NCI-H2107 treated with DMSO at 0.1 percent for 48 hours (cell line): ENCODE results near the gene LRRIQ4.
A peak's percentile ranks its signal among the peaks of the same experiment; 100 is the strongest.

Experiments used
- DNase-seq: peaks from one replicate; lab custom pipeline; 2025; ENCODE audit not compliant: unreplicated experiment; lab: John Stamatoyannopoulos, UW

LRRIQ4 gene

DNA sequence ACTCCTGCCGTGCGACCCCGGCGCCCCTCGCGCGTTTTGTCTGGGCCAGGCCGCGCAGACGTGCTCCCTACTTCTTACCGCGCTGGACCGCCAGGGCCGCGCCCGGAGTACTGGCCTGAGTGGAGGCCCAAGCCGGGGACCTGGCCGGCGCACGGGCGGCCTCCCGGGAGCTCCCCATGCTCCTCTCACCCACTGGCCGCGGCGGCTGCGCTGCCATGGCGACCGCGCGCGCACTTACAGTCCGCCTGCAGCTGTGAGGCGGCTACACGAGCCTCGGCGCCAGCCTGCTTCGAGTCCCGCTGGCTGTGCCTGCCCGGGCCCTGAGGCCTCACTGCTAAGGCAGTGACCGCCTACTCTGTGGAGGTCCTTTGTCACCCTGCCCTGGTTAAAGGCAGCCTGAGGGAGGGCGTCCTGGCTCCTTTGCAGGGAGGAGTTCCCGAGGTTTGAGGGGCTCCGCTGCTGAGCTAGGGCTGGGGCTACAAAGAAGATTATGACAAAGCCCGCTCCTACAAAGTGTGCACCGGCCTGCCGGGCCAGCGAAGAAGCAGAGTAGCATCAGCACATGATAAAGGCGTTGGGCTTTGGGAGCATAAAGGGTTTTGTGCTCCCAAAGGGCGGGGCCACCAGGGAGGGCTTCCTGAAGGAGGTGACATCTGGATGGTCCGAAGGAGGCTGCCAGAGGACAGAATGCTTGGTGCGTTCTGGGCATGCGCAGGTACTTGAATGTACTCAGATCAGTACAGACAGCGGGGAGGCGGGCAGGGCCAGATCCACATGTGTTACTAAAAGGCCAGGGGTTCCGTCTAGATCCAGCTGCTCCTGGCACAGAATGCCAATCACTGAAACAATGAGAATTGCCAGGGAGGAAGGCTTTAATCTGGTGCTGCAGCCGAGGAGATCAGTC lies at the start of gene LRRIQ4, which contains the start of gene LRRC34:
Gene LRRIQ4, plus strand, starts transcription at position 539 of the 904 bp plus-strand sequence. CDS start 9,052 bp downstream, outside the sequence.
Gene LRRC34, minus strand, starts transcription at position 573 of the 904 bp plus-strand sequence. Its CDS starts 356 bp downstream, at position 217.
- peak; percentile 94 for DNase-seq

DNA sequence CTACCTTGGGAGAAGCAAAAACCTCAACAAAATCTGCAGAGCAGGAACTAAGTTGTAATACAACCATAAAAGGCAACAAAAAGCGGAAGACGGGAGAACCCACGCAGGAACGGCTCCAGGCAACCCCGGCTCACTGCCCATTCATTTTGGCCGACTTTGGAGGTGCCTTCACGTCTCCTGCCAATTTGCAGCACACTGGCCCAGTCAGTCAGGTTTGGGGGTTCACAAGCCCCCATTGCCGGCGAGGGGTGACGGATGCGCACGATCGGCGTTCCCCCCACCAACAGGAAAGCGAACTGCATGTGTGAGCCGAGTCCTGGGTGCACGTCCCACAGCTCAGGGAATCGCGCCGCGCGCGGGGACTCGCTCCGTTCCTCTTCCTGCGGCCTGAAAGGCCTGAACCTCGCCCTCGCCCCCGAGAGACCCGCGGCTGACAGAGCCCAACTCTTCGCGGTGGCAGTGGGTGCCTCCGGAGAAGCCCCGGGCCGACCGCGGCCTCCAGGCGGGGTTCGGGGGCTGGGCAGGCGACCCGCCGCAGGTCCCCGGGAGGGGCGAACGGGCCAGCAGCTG lies 48.3 kb upstream of the LRRIQ4 start:
- DNase-seq = peak; percentile 26

DNA sequence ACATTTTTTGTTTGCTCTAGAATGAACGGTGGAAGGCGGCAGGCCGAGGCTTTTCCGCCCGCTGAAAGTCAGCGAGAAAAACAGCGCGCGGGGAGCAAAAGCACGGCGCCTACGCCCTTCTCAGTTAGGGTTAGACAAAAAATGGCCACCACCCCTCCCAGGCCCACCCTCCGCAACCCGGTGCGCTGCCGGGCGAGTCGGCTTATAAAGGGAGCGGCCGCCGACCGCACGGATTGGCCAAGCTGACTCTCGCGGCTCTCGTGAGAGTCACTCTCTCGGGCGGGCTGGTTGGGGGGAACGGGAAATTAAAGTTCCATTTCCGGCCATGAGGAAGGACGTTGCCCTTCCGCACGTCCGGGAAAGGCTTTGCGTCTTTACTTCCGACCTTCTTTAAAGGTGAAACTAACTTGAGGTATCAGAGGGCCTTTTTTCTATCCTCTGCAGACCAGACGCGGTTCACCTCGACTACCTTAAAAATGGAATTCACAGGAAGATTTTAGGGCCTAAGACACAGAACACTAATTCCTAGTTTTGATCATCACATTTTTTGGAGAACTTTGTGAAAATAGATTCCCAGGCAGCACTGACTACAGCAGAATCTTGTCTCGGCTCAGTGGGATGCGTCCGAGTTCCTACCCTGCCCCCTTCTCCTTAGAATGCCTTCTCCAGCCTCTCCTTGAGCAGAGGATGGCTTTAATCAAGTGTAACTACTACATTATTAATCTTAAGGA lies 47.6 kb upstream of the LRRIQ4 start, which contains the start of gene TERC:
Gene TERC, minus strand, starts transcription at position 179 of the 731 bp plus-strand sequence.
- peak; percentile 92 for DNase-seq

DNA sequence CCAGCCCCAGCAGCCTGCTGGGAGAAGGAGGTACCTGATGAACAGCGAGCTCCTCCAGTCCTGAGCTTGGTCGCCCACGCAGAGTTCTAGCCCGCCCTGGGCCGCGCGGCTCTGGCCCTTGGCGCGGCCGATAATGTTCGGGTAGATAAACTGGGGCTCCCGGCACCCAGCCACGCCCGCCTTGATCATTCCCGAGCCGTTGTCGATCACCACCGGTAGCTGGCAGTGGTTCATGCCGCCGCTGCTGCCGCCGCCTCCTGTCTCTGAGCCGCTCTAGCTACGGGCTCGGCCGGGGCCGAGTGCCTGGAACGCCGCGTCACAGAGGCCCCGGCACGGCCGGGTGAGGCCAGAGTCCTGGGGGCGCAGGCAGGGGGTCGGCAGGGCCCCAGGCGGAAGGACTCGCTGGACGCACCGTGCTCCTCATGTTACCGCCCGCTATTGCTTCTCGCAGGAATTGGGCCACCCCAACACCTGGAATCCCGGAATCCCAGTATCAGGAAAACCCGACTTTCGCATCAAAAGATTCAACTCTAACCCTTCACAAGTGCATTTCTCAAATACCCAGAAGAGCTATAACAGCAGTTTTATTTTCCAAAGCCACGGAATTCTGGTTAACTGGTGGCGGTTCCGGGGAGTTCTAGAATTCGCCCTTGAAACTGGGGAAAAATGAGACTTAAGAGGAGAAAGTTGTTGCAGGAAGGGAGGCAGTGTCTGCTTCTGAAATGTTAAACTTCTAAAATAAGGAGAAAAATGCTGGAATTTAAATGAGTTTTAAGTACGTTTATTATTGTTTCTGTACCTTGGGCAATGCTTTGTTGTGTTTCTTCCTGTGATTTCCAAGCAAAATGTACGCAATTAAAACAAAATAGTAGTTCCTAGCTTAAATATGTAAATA lies 43.1 kb upstream of the LRRIQ4 start, which contains the start of gene ACTRT3:
Gene ACTRT3, minus strand, starts transcription at position 275 of the 895 bp plus-strand sequence. Its CDS starts 41 bp downstream, at position 234.
- DNase-seq = peak; percentile 64

DNA sequence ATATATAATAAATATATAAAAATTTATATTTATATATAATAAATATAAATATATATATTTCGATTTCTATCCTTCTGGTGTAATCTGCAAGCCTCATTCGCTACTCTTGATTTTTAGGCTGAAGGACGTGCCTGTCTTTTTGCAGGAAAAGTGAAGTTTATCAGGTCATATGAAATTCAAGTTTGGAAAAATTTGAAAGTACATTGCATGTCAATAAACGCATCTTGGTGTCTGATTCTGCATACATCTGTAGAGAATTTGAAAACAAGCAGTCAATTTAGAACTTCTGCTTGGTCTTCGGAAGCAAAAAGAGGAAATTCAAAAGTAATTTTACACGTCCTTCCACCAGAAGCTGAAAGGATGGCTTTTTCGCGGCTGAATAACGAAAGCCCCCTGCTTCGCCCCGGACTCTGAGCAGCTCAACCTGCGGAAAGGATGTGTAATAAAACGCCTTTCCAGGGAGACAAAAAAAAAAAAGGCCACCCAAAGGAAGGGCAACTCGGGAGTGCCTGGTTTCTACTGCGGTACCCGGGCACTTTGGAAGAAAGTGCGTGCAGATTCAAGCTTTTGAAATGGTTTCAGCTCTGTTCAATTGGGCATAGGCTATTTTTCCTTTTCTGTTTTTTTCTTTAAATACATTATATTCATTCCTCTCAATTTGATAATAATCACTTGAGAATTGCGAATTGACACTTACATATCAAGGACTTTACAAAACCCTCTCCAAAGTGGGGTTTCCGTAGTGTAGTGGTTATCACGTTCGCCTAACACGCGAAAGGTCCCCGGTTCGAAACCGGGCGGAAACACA lies 41.0 kb upstream of the LRRIQ4 start:
- DNase-seq = peak; percentile 94

DNA sequence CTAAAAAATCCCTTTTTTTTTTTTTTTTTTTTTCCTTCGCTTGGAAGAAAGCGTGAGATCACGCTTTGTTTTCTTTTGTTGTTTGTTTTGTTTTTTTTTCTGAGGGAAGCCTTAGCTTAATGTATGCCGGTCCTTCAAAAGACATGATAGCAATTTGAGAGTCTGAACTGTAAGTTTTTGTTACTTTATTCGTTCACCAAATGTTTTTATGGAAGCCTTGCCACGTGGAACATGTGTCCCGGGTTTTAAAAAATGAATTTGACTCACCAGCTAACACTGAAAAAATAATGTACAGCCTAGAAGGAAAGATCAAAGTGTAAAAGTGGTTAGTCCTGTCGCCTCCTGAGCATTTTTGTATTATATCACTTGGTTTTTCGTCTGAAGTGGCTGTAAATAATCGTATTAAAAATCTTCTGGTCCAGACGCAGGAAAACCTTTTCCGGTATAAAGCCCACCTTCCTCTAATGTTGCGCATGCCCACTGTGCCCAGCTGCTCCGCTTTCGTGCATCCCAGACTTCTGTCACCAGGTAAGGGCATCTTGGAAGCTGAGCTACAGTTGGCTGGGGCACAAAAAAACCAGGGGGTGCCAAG lies 40.3 kb upstream of the LRRIQ4 start:
- DNase-seq = peak; percentile 98

DNA sequence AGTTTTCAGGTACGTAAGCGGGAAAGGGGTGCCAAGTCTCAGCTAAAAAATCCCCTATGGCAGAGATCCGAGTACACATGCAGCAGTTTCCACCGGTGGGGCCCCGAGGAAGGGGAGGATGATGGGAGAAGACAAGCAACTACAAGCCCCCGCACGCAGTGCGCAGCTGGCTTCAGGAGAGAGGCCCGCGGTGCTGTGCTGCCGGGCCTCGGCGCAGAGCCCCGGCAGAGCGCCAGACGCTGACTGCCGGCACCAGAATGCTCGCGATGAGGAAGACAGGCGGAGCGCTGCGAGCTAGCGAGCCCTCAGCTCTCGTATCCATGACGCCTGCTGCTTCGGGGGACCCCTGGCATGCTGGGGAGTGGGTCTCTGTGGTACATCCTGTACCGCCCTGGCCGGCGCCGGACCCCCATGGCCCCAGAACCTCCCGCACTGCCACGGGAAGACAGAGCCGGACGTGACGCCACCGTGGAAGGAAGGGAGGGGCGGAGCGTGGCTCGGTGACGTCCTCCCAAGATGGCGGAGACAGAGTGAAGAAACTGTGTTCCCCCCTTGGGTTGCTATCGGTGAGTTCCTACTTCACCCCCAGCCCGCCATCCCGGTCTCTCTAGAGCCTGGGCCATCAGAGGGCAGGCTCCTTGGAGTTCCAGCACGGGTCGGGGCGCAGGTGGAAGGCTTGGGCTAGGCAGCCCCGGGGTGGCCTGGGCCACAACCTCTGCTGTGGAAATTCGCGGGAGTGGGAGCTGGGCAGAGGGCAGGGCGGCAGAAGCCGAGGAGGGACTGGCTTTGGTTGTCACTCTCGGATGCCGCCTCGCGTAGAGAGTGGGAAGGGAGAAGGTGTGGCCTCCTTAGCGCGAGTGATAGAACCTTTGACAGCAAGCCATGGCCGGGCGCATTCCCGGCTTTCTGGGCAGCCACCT lies 39.5 kb upstream of the LRRIQ4 start, which contains the start of gene MYNN:
Gene MYNN, plus strand, starts transcription at position 500 of the 920 bp plus-strand sequence. CDS start 900 bp downstream, outside the sequence.
- DNase-seq = peak; percentile 90

DNA sequence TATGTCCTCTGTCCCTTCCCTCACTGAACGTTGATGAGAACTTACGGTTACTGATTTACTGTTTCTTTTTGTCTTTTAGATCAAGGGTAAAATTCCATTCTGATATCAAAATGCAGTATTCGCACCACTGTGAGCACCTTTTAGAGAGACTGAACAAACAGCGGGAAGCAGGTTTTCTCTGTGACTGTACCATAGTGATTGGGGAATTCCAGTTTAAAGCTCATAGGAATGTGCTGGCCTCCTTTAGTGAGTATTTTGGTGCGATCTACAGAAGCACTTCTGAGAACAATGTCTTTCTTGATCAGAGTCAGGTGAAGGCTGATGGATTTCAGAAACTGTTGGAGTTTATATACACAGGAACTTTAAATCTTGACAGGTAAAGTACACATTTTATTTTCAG lies 38.5 kb upstream of the LRRIQ4 start:
- no peak for DNase-seq

DNA sequence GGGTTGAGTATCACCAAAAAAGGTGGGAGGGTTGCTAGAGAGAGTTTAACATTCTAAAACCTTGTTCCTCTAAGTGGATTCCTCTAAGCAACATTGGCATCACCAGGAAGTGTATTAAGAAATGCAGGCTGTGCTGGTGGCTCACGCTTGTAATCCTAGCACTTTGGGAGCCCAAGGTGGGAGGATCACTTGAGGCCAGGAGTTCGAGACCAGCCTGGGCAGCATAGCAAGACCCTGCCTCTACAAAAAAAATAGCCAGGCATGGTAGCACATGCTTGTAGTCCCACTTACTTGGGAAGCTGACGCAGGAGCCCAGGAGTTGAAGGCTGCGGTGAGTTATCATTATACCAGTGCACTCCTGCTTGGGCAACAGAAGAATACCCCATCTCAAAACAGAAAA lies 34.8 kb upstream of the LRRIQ4 start:
- DNase-seq = no peak

DNA sequence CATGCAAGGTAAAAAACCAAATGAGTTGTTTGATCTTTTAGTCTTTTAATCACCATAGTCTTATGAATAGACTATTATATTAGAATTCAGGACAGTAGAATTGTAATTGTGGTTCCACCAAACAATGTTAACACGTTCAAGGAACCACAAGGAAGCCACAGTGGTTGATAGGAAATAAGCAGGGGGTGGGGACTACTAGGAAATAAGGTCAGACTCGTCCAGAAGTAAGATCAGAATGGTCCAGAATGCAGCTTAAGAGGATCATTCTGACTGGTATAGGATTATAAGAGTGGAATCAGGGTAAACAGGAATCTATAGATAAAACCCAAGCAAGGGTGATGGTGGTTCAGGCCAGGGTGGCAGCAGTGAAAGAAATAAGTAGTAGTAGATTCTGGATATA lies 31.9 kb upstream of the LRRIQ4 start:
- no peak for DNase-seq

DNA sequence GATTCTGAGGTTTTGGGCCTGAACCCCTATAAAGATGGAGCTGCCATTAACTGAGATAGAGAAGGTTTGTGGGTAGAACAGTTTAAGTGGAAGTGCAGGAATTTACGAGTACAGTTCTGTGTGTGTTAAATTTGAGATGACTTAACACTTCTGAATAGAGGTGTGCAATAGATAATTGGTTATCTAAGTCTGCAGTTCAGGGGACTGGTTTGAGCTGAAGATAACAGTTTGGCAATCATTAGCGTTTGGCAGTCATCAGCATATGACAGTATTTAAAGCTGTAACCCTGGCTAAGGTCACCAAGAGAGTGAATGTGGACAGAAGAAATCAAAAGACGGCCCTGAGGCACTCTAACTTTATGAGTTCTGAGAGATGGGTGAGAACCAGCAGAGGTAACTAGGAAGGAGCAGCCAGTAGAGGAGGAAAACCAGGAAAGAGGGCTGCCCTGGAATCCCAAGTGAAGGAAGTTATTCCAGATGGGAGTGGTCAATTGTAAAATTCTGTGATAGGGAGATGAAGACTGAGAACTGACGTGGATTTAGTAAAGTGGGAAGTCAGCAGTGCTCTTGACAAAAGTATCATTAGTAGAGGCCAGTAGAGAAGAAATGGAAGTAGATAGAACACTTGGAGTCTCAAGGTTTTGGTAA lies 31.3 kb upstream of the LRRIQ4 start:
- DNase-seq = no peak

DNA sequence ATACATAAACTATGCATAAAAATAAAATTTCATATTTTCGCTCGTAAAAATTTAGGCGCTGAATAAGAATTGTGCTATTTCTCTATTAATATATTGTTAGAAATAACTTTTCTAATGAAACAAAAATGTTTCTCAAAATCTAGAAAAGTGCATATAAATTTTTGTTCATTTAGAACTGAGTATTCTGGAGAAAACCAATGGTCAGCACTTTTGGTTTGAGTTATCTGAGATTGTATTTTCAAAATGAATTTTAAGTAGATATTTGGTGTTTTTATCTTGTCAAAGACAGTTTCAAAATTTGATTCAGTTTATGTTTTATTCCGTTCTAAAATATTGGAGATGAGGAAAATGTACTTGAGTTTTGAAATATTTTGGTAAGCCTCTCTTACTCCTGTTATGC lies 25.6 kb upstream of the LRRIQ4 start:
- DNase-seq = no peak

DNA sequence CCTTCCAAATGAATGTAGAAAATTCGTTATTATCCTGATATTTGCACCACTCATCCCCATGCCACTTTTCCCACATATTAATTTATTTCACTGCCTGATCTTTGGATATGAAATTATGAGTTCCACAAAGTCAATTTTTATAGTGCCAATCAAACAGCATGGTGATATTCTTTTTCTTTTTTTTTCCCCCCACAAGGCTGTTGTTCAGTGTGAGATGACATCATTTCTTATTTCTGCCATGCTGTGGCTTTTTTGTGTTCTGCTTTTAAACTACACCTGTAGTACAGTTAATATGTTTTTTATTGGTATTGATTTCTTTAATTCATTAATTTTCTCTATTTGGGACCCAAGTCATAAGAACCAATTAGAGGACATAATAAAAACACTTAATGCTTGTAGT lies 24.9 kb upstream of the LRRIQ4 start:
- DNase-seq = no peak

DNA sequence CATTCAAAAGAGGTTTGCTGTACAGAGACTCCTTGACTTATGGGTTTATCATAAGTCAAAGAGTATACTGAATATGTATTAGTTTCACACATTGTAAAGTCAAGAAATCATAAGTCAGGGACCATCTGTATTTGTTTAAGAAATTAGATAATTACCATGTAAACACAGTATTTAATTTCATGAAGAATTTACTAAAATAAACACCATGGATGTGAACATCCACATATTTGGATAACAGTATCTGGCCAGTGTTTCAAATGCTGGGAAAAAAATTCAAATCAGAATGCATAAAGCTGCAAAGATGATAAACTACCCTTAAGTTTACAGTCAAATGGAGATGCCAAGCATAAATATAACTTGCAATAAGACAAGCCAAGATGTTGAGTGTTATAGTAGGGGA lies 22.5 kb upstream of the LRRIQ4 start:
- DNase-seq = no peak

DNA sequence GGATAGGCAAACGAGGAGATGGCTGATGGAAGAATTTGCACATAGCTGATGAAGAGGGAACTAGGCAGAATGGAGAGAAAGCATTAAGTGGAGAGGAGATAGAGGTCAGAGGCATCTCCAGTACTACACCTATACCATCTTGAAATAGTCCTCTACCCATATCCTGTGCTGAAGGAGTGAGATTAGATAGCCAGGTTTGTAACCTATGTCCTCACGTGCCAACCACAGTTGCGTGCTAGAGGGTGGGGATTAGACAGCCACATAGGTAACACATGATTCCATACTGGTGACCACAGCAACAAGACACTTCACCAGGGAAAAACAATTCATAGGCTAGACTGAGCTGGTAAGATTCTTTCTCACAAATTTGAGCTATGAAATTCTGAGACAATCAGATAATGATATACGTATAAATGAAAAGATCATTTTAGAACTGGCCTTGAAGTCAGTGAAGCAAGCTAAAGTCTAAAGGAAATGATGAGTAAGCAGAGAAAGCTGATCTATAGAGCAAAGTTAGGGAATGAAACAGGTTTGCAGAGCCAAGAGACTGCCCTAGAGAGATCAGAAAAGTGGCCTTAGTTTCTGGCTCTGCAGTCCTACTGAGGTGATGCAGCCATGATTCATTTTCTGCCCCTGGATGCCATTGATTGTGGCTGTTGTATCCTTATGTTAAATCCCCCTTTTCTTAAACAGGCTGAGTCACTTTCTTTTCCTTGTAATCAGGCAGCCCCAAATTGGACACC lies 21.8 kb upstream of the LRRIQ4 start:
- DNase-seq = no peak

DNA sequence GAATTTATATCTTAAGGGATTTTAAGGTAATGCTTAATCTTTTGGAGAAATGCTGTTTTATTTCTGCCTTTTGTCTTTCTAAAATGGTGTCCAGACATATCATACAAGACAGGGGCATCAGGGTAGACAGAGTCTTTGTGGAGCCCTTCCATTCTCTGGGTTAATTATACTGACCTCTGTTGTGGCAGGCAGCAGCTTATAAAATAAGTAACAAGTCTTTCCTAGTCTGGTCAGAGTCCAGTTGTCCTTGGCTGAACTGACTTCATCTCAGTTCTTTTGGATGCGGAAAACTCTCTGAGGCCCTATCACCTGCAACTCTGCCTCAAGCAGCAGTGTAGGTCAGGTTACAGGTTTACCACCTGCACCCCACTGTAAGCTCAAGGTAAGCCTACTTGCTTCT lies 20.3 kb upstream of the LRRIQ4 start:
- no peak for DNase-seq

DNA sequence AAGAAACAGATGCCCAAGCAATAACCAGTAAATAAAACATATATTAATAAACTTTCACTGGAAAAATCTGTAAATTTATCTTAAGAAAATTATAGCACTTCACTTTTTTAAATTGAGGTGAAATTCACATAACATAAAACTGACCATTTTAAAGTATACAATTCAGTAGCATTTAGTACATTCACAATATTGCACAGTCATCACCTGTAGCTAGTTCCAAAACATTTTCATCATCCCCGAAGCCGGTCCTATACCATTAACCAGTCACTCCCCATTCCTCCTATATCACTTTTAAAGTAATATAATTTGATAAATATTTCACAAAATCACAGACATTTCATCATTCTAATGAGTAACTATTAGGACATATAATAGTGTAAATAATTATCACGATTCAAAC lies 8.0 kb upstream of the LRRIQ4 start:
- DNase-seq = no peak
